GM12891 (cell line): ENCODE results near the gene NT5DC2.
"Not testable (repeated sequence)": the region's sequence is repeated elsewhere in the genome, so short reads cannot be mapped to it uniquely, and the experiment has no call there.

ENCODE experiments used
- DNase-seq: peaks from one replicate; pipeline ENCODE4 v3.0.0; 2011; ENCODE audit warnings: low spot score; ENCODE audit not compliant: insufficient read length
- FAIRE-seq: peaks from 2 replicates; lab custom pipeline; 2011; peaks lifted over from hg19 to GRCh38; lab: Jason Lieb, UNC
- PAX5 ChIP-seq: IDR thresholded peaks from 2 replicates; pipeline ENCODE4 v1.6.1; 2011; ENCODE audit warnings: low read length, moderate library complexity, mild to moderate bottlenecking; ENCODE audit not compliant: insufficient read depth, severe bottlenecking
- POLR2A ChIP-seq: IDR thresholded peaks from 2 replicates; pipeline ENCODE4 v1.6.1; 2011; ENCODE audit warnings: low read depth, low read length, control low read depth
- POLR2AphosphoS5 ChIP-seq: IDR thresholded peaks from 2 replicates; pipeline ENCODE4 v1.6.1; 2011; ENCODE audit warnings: low read depth, low read length, control low read depth
- POU2F2 ChIP-seq: IDR thresholded peaks from 2 replicates; pipeline ENCODE4 v1.6.1; 2011; ENCODE audit warnings: low read depth, mild to moderate bottlenecking, control low read depth, low read length, moderate library complexity
- SPI1 ChIP-seq: IDR thresholded peaks from 2 replicates; pipeline ENCODE4 v1.6.1; 2011; ENCODE audit warnings: low read depth, low read length, control low read depth
- TAF1 ChIP-seq: IDR thresholded peaks from 2 replicates; pipeline ENCODE4 v1.6.1; 2011; ENCODE audit warnings: low read depth, low read length, control low read depth

The NT5DC2 gene

GRCh38 chr3:52531860-52532516, 1.7 kb downstream of the NT5DC2 start:
- FAIRE-seq (no peak), DNase-seq (no peak)
- TF ChIP-seq TAF1 (no peak), PAX5 (no peak), SPI1 (no peak), POLR2A (no peak), POU2F2 (no peak), POLR2AphosphoS5 (no peak)

GRCh38 chr3:52530918-52531826, 2.5 kb downstream of the NT5DC2 start:
- DNase-seq: no peak
- peak; percentile 56 for FAIRE-seq
- TF ChIP-seq SPI1 (no peak), TAF1 (no peak), PAX5 (no peak), POLR2AphosphoS5 (no peak), POLR2A (no peak), POU2F2 (no peak)

GRCh38 chr3:52529376-52530333, 4.0 kb downstream of the NT5DC2 start:
- FAIRE-seq (no peak), DNase-seq (no peak)
- TF ChIP-seq SPI1: no peak
- TF ChIP-seq POU2F2: no peak
- TF ChIP-seq TAF1: no peak
- no peak for TF ChIP-seq POLR2AphosphoS5
- TF ChIP-seq POLR2A: no peak
- TF ChIP-seq PAX5: no peak

- TF ChIP-seq POU2F2 (no peak), POLR2A (no peak), SPI1 (no peak), PAX5 (no peak), POLR2AphosphoS5 (no peak), TAF1 (no peak)
- no peak for DNase-seq
- no peak for FAIRE-seq
These were observed 4.9 kb downstream of the NT5DC2 start for GRCh38 chr3:52528586-52529375.

- TF ChIP-seq POLR2A (no peak), SPI1 (no peak), POLR2AphosphoS5 (no peak), TAF1 (no peak), PAX5 (no peak)
- DNase-seq: no peak
- no peak for FAIRE-seq
These were observed 5.7 kb downstream of the NT5DC2 start for GRCh38 chr3:52527732-52528585.

- FAIRE-seq: no peak
These were observed 6.5 kb downstream of the NT5DC2 start for GRCh38 chr3:52527039-52527731.

GRCh38 chr3:52526671-52527038, 7.0 kb downstream of the NT5DC2 start:
- FAIRE-seq, DNase-seq: not testable (repeated sequence)

More at GRCh38 chr3:52527039-52527731, 6.5 kb downstream of the NT5DC2 start:
- no peak for TF ChIP-seq POLR2A
- no peak for TF ChIP-seq SPI1
- no peak for TF ChIP-seq POU2F2
- TF ChIP-seq PAX5: no peak
- TF ChIP-seq POLR2AphosphoS5: no peak
- TF ChIP-seq TAF1: no peak
- no peak for DNase-seq
